ENCODE results near the gene SOS2. TPM values are rescaled to one million over a fixed set of nuclear protein-coding genes. Genes with fewer than 3 reads are reported as not detected.

SOS2 gene
- total RNA-seq, 2 experiments from 2014 or later = 16.5 to 25.2 TPM

DNA sequence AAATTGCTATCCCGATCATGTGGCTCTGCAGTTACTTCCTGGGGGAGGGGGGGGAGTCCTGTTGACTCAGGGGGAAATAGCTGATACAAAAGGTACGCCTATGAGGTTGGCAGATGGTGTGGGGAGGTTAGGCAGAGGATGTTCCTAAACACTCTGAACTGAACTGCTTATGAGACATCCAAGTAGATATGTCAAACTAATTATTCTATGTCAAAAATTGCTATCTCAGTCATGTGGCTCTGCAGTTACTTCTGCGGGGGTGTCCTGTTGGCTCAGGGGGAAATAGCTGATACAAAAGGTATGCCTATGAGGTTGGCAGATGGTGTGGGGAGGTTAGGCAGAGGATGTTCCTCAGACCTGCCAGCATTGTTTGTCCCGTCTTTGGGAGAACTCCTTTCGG is 109.9 kb downstream of the SOS2 start:
- Histone ChIP-seq H3K9me2 (ENCODE audit: insufficient read depth, low read length) (no peaks in the 10 kb centered on the region), H3K4me1 (ENCODE audit: insufficient read depth, low read length, poor library complexity, severe bottlenecking) (peaks cover 9% of the 10 kb centered on the region), H3K79me2 (ENCODE audit: insufficient read depth, low read depth, low read length) (peaks cover 4% of the 10 kb centered on the region; the same call in 1 of the 2 replicates), H3K9me3 (ENCODE audit: low read length) (no peaks in the 10 kb centered on the region), H2AFZ (ENCODE audit: low read length) (no peak overlapping the region), H3K27ac (ENCODE audit: low read depth, low read length, poor library complexity, severe bottlenecking) (no peak overlapping the region), H3K4me2 (ENCODE audit: low read length) (no peak overlapping the region), H3K36me3 (ENCODE audit: insufficient read depth, low read length) (no peaks in the 10 kb centered on the region), H3K4me3 (ENCODE audit: low read depth, low read length, poor library complexity, severe bottlenecking) (no peak overlapping the region), H4K20me1 (ENCODE audit: insufficient read depth, low read length) (no peaks in the 10 kb centered on the region)
- no TSS peak for BruUV-seq (replicated peaks)
- ChIA-PET POLR2A (no interaction called here), CTCF (ENCODE audit: unreplicated experiment) (no interaction called here)
- intact Hi-C loops (cut with micrococcal nuclease; ENCODE audit: unreplicated experiment) = no loop called here
- TF ChIP-seq EZH2phosphoT487 (IDR thresholded peaks at IDR 0.05; ENCODE audit: borderline replicate concordance, low read depth, low read length) = no peak
- DNase-seq (ENCODE audit: low spot score) = no peak

- H3K36me3 ChIP-seq (ENCODE audit: insufficient read depth, low read length) = peaks cover 28% of the 10 kb centered on the region
- no peak overlapping the region for H3K4me3 ChIP-seq (ENCODE audit: low read depth, low read length, poor library complexity, severe bottlenecking)
- H3K4me1 ChIP-seq (ENCODE audit: insufficient read depth, low read length, poor library complexity, severe bottlenecking) = peaks cover 36% of the 10 kb centered on the region
- H3K27ac ChIP-seq (ENCODE audit: low read depth, low read length, poor library complexity, severe bottlenecking) = no peak overlapping the region
- peaks cover 37% of the 10 kb centered on the region for H3K79me2 ChIP-seq (ENCODE audit: insufficient read depth, low read depth, low read length)
- no peaks in the 10 kb centered on the region for H3K9me3 ChIP-seq (ENCODE audit: low read length)
- DNase-seq (ENCODE audit: low spot score) = no peak
- H3K9me2 ChIP-seq (ENCODE audit: insufficient read depth, low read length) = no peaks in the 10 kb centered on the region
- ChIA-PET POLR2A (interaction anchor here (0.6 to 2.4 kb wide), 8 partner anchors 10 to 300 kb away, joined by 3 to 18 read pairs (median 6); partner anchors contain the start of genes DMAC2L, L2HGDH and NEMF), CTCF (ENCODE audit: unreplicated experiment) (no interaction called here)
- BruUV-seq (replicated peaks) = no TSS peak
- no peak for TF ChIP-seq CTCF (conservative IDR thresholded peaks at IDR 0.05; ENCODE audit: low read length)
- TF ChIP-seq EZH2phosphoT487 (IDR thresholded peaks at IDR 0.05; ENCODE audit: borderline replicate concordance, low read depth, low read length) = no peak
- H3K4me2 ChIP-seq (ENCODE audit: low read length) = no peak overlapping the region
- H4K20me1 ChIP-seq (ENCODE audit: insufficient read depth, low read length) = peaks cover 7% of the 10 kb centered on the region; the same call in 1 of the 2 replicates
- H2AFZ ChIP-seq (ENCODE audit: low read length) = peak overlapping the region; percentile 92; the same call in 1 of the 2 replicates
- intact Hi-C loops (cut with micrococcal nuclease; ENCODE audit: unreplicated experiment) = loop anchor here (2.0 to 5.0 kb wide), 2 partner anchors 113 to 350 kb away; partner anchors contain the start of genes KLHDC2 and SOS2
Measured at GRCh38 chr14:50117456-50117855, 113.9 kb downstream of the SOS2 start.

- DNase-seq (ENCODE audit: low spot score) = no peak
- peaks cover 36% of the 10 kb centered on the region for H3K4me1 ChIP-seq (ENCODE audit: insufficient read depth, low read length, poor library complexity, severe bottlenecking)
- POLR2A ChIA-PET = interaction anchor here (0.7 to 2.4 kb wide), 11 partner anchors 11 to 268 kb away, joined by 3 to 18 read pairs (median 4); partner anchors contain the start of genes ARF6, DMAC2L, L2HGDH and NEMF
Measured at GRCh38 chr14:50116966-50117365, 114.4 kb downstream of the SOS2 start.

More at GRCh38 chr14:50116966-50117365, 114.4 kb downstream of the SOS2 start:
- TF ChIP-seq CTCF (conservative IDR thresholded peaks at IDR 0.05; ENCODE audit: low read length) = no peak
- no peak for TF ChIP-seq EZH2phosphoT487 (IDR thresholded peaks at IDR 0.05; ENCODE audit: borderline replicate concordance, low read depth, low read length)
- no peaks in the 10 kb centered on the region for H3K9me3 ChIP-seq (ENCODE audit: low read length)
- no peaks in the 10 kb centered on the region for H3K9me2 ChIP-seq (ENCODE audit: insufficient read depth, low read length)
- intact Hi-C loops (cut with micrococcal nuclease; ENCODE audit: unreplicated experiment) = loop anchor here (1.0 to 5.0 kb wide), 3 partner anchors 114 to 415 kb away; partner anchors contain the start of genes KLHDC2, MAP4K5 and SOS2
- BruUV-seq (replicated peaks) = TSS peak; percentile 100
- H3K36me3 ChIP-seq (ENCODE audit: insufficient read depth, low read length) = peaks cover 33% of the 10 kb centered on the region
- H3K4me2 ChIP-seq (ENCODE audit: low read length) = peak overlapping the region; percentile 74
- H2AFZ ChIP-seq (ENCODE audit: low read length) = peak overlapping the region; percentile 92
- CTCF ChIA-PET (ENCODE audit: unreplicated experiment) = interaction anchor here (0.7 to 1.0 kb wide), 3 partner anchors 254 to 265 kb away, joined by 3 to 6 read pairs (median 4); partner anchors contain the start of gene NEMF
- H3K4me3 ChIP-seq (ENCODE audit: low read depth, low read length, poor library complexity, severe bottlenecking) = peak overlapping the region; percentile 78
- peaks cover 7% of the 10 kb centered on the region; the same call in 1 of the 2 replicates for H4K20me1 ChIP-seq (ENCODE audit: insufficient read depth, low read length)
- peaks cover 41% of the 10 kb centered on the region for H3K79me2 ChIP-seq (ENCODE audit: insufficient read depth, low read depth, low read length)
- H3K27ac ChIP-seq (ENCODE audit: low read depth, low read length, poor library complexity, severe bottlenecking) = peak overlapping the region; percentile 65

All from OCI-LY7 (cell line).